Measurements from ENCODE around the gene CCDC184.
"Not testable (repeated sequence)": the region's sequence is repeated elsewhere in the genome, so short reads cannot be mapped to it uniquely, and the experiment has no call there.

Gene CCDC184

DNA sequence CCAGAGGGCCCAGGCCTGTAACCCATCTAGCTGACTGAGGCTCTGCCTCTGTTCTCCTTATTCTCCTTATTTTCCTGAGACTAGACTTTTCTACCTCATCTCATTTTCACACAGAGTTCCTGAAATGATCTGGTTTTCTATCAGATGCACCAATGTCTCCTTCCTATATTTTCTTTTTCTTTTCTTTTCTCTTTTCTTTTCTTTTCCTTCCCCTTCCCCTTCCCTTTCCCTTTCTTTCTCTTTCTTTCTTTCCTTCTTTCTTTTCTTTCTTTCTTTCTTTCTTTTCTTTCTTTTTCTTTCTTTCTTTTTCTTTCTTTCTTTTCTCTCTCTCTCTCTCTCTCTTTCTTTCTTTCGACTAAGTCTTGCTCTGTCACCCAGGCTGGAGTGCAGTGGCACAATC is 3.0 kb upstream of the CCDC184 start:
- DNase-seq = no peak

DNA sequence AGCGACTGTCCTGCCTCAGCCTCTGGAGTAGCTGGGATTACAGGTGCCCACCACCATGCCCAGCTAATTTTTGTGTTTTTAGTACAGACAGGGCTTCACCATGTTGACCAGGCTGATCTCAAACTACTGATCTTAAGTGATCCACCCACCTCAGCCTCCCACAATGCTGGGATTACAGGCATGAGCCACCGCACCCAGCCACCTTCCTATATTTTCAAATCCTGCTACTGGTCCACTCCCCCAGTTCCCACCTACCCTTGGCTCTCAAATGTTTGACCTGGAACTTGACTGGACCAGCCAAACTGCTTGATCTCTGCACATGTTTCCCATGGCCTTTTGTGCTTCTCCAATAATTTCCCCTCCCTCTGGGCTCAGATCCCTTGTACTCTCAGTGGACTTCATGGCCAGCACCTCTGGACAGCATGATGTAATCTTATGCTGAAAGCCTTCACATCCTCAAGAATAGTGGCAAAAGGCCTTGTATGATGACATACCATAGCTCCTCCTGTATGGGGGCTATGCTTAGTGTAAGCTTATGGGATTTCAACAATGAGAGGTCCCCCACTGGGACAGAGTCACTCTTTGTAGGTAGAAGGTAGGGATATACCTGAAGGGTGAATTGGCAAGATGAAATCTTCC is 2.5 kb upstream of the CCDC184 start:
- no peak for DNase-seq

DNA sequence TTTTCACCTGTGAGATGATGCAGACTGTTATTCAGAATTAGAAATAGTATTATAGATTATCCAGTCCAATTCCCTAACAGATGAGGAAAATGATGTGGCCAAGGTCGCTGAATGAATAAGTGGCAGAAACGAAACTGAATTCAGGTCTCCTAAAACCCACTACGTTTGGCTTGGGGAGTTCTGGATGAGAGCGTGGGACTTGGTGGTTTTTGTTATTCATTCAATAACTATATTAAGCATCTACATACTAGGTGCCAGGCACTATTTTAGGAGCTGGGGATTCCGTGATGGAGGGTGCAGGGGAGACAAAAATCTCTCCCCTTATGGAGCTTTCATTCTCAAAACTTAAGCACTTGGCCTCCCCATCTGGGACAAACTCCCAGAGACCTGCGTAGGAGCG is 813 bp upstream of the CCDC184 start:
- no peak for DNase-seq

DNA sequence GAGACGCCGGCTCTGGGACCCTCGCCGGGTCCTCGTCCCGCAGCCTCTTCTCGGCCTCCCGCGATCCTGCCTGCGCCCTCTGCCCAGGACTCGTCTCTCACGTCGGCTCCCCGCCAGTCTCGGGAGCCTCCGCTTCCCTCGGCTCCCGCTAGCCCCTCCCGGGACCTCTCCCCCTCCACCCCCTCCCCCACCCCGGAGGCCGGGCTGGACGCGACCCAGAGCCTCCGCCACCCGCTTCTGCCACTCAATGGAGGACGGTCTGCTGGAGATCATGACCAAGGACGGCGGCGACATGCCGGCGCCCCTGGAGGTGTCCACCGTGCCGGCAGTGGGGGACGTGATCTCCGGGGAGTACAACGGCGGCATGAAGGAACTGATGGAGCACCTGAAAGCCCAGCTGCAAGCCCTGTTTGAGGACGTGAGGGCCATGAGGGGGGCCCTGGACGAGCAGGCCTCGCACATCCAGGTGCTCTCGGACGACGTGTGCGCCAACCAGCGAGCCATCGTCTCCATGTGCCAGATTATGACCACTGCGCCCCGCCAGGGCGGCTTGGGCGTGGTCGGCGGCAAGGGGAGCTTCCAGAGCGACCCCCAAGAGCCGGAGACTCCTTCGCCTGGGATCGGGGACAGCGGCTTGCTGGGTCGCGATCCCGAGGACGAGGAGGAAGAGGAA is 568 bp downstream of the CCDC184 start:
- no peak for DNase-seq

- DNase-seq = no peak
Observed at GRCh38 chr12:48184549-48184922, 1.1 kb downstream of the CCDC184 start.

DNA sequence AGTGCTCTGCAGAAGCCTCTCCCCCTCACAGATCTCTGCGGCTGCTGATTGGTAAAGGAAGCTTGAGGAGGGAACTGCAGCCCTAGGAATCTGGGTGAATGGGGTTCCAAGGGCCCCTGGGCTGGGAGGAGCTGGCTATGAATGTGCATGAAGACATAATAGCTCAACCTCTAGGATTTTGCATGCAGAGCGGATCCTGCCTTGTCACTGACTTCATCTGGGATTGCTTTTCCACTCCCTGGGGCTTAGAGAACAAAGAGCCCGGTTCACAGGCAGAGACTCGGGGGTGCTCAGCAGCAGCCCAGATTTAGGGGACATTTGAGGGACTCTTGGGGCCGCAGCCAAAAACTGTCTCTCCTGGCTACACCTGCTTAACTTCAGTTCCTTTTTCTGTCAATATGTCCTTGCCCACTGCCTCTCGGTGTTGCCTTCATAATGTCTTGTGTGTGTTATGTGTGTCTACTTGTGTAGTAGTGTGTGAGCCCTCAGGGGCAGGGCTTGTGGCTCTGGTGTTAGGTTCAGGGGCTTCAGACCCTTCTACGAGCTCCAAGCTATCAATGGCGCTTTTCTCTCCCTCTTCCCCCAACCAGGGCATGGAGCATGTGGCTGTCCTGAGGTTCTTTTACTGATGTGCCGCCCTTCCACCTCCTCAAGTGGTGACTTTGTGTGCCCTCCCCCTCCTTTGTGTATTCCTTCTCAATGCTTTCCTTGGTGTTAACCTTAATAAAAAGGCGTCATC is 1.9 kb downstream of the CCDC184 start:
- no peak for DNase-seq

DNA sequence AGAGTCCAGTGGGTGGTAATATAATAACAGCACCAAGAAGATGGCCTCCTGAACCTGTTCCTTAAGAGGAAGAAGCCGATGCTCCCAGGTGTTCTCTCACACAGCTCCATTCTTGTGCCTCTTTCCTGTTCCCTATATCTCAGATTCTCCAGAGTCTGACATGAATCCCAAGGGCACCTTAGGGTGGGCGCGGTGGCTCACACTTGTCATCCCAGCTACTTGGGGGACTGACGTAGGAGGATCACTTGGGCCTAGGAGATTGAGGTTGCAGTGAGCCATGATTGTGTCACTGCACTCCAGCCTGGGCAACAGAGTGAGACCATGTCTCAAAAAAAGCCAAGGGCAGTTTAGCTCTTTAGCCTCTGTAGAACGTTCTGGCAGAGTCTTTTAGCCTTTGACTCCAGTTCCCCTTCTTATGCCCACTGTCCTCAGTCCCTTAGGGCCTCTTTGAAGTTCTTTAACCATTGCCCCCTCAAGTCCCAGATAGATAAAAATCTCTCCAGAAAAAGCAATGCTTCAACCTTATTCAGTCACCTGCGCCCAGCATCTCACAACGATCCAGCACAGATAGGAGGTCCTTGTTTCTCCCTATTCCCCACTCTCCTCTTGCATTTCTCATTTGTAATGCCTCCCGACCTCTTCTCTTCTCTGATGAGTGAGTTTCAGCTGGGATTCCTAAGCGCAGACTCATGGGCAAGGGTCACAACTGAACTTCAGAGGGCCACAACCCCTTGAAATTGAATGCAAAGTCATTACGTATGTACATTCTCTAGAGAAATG is 4.7 kb downstream of the CCDC184 start:
- DNase-seq = no peak

- DNase-seq = peak; percentile 60
Observed at GRCh38 chr12:48189331-48190125, 6.1 kb downstream of the CCDC184 start.

DNA sequence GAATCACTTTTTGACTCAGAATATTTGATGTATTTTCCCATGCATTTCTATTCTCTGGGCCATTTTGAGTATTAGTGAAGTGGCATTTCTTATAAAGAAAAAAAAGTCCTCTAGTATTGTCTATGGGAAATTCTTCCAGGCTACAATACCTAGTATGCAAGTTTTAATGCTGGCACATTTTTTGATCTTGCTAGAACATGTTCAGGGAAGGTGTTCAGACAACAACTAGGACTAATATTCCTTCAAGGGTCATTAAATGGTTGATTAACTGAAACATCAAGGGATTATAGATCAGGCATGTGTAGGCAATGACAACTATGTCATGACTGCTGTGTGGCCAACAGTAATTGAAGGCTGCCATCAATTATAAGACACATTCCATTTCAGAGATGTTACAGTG is 7.7 kb downstream of the CCDC184 start:
- no peak for DNase-seq

DNA sequence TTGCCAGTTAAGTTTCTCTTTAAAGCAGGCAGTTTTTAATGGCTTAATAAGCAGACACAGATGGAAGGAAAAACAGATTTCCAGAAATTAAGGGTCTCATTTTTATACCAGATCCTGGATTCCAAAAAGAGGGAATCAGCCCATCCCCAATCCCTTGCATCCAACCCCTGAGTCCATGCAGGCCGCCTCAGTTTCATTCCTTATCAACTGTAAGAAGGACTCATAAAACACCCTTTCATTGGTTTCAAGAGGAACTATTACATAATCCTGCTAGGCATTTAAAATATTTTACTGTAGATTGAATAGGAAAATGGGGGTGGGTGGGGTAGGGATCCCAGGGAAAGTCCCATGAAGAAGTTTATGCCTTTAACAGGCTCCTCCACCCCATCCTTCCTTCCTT is 9.4 kb downstream of the CCDC184 start:
- DNase-seq = no peak

DNA sequence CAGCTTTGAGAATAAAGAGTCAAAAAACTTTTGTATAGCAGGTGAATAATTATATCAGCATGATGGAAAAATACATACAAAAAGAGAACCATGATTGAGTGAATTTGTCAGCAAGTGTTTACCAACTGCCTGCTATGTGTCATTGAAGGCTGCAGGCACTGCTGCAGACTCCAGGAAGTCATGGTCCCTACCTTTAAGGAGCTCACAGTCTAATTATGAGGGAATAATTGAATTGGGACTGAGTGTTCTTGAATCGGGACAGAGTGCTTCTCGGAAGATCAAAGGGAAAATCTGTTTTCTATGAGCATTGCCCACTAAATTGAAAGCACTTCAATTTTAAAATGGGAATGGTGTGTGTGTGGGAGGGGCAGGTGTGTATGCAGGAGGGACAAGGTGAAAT is 10.2 kb downstream of the CCDC184 start:
- DNase-seq = no peak

GRCh38 chr12:48194799-48195201 is 11.4 kb downstream of the CCDC184 start:
- DNase-seq = no peak

- peak; percentile 26 for DNase-seq
Observed at GRCh38 chr12:48197549-48197970, 14.1 kb downstream of the CCDC184 start.

- DNase-seq = peak; percentile 96
Observed at GRCh38 chr12:48197971-48198671, 14.7 kb downstream of the CCDC184 start.

DNA sequence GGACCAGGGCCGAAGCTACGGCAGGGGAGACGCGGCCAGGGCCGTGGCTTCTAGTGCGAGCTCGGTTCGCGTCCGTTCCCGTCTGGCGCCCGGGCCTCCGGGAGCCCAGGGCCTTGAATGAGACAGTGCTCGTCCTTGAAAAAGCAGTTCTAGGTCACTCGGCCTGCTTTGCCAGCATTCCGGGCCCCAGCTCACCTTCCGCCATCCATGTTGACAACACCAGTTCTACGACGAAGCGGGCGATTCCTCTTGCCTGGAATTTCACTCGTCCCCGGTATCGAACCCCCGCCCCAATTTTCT is 15.2 kb downstream of the CCDC184 start:
- DNase-seq = no peak

- no peak for DNase-seq
Observed at GRCh38 chr12:48198985-48199384, 15.5 kb downstream of the CCDC184 start.

DNA sequence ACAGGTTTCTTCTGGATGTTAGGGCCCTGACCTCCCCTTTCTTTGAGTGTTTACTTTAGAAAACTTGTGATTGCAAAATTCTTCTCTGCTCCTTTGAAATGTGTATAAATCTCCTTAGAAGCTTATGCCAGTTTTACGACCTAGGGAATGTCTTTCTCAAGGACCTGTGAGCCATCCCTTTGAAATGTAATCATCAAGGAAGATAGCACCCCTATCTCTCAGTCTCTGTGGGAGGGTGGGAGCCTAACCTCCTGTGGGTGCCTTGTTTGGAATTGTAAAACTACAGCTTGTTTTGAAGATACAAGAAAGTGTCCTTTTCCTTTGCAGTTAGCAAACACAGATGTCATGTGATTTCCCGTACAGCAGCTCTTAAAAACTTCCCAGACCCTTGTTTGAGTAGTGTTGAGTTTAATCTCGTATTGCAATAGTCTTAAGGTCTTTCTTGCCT is 16.4 kb downstream of the CCDC184 start:
- DNase-seq = no peak

DNA sequence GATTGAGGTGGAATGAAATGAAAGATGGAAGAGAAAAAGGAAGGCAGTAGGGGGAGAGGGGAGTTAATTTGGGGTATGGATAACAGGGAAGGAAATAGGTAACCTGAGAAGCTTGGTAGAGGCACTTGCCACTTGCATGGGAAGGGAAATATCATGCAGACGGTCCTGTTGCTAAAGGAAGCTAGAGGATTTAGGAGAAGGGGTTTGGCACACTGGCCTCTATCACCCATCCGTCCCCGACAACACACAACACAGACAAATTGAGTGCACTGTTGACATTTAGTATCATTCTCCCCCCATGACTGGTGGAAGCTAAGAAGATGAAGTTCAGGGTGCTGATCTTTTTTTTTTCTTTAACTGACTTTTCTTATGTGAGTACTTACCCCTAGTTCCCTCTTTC is 17.6 kb downstream of the CCDC184 start:
- no peak for DNase-seq

DNA sequence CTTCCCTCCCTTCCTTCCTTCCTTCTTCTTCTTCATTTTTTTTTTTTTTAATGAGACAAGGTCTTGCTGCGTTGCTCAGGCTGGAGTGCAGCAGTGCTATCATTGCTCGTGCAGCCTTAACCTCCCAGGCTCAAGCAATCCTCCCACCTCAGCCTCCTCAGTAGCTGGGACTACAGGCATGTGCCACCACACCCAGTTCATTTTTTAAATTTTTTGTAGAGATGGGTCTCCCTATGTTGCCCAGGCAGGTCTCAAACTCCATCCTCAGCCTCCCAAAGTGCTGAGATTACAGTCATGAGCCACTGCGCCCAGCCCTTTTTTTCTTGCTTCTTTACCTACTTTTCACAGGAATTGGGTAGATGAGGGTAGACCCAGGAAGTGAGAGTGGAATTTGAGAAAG is 18.1 kb downstream of the CCDC184 start:
- no peak for DNase-seq

DNA sequence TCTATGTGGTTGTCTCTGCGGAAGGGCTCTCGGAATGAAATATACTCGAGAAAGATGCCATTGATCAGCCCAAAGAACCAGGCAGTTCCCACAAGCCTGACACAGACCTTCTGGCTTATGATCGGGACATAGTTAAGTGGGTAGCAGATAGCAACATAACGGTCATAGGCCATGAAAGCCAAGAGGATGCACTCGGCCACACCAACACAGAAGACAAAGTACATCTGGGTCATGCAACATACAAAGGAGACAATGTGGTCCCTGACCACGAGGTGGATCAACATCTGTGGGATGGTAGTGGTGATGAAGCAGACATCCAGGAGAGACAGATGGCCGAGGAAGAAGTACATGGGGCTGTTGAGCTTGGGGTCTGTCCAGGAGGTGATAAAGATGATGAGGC is 19.3 kb downstream of the CCDC184 start:
- DNase-seq = no peak

- no peak for DNase-seq
Observed at GRCh38 chr12:48203192-48203591, 19.7 kb downstream of the CCDC184 start, which contains the start of gene OR10AD1. Gene OR10AD1 (minus strand): TSS chr12:48203292. CDS start chr12:48203292, 0 bp downstream.

GRCh38 chr12:48209495-48209894 is 26.1 kb downstream of the CCDC184 start:
- not testable (repeated sequence) for DNase-seq

Data from DMS153 (cell line).